NCI-H2171 (cell line): ENCODE results near the gene GDF2.

Source experiments
- DNase-seq: peaks from one replicate; lab custom pipeline; 2025; lab: John Stamatoyannopoulos, UW

GDF2 gene

DNA sequence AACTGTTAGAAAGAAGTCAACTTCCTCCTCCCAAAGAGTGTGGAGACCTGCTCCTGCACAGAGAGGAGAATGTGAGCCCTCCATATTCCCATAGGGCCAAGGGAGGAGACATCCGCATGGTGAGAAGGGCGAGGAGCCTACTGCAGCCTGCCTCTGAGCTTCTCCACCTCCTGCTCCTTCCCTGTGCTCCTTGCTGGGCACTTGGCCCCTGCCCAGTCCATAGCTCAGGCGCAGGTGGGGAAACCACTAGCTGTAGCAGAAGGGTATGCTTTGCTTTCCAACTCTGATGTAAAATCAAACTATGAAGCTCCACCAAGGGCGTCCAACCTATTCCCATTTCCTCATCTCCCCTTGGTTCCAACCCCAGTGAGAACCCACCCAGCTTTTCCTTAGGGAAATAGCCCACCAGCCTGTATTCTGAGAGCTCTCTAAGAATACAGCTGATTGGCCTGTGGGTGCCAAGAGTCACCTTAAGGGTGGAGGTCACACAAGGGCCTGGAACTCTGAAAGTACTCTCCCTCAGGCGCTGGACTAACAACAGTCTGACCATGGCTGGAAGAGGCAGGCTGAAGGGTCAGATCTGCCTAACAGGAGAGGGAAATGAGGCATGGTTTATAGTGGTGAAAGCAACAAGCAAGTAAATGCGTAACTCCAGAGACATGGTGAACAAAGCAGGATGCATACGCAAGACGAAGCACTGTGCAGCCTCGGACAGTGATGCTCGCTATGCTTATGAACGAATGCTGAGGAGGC, 47.9 kb downstream of the GDF2 start:
- no peak for DNase-seq

DNA sequence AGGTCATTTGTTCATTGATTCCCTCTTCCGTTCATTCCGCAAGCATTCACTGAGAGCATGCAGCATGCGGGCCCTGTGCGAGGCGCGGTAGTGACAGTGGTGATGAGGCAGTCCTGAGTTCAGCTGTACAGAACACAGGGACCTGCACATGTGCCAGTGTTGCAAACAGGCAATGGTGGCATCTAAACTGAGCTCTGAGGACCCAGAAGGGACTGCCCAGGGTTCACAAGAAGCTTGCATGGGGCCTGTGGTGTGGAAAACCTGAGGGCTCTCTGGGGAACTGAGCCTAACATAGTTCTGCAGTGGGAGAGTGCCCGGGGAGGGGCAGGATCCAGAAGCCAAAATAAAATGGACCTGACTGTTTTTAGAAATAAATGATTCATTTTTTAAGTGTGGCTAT, 48.6 kb downstream of the GDF2 start:
- no peak for DNase-seq

DNA sequence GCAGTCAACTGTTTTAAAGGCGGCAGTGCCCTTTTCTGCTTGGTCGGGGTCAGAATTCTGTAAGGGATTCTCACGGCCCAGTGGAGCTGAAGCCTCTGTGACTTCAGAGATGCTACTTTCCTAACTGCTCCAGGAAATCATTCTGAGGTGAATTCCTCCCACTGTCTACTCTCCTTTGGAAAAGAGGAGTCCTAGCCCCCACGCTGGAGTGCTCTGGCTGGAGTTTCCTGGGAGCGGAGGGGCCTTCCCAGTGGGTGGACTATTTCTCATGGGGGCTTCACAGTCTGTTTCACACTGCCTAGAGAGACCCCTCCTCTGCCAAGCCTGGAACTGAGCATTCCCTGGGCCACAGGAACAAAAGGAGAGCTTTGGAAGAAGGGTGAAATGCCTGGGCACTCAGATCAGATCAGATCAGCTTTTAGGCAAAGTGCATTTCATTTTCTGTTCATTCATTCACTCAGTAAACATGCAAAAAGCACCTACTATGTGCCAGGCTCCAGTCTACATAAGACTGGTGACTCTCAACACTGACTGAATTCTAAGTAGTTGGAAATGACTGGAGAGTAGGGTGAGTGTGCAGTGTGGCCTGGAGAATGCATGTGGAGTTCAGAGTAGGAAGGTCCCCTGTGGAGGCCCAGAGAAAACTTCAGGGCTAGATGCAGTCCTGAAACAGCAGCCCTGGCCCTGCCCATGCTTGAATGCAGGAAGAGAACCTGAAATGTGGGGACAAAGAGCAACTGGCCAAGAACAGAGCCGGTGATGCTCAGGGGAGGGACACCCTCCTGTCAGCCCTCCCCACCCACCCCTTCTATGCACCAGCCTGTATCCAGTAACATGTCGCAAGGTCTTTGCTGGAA, 49.6 kb downstream of the GDF2 start:
- no peak for DNase-seq

DNA sequence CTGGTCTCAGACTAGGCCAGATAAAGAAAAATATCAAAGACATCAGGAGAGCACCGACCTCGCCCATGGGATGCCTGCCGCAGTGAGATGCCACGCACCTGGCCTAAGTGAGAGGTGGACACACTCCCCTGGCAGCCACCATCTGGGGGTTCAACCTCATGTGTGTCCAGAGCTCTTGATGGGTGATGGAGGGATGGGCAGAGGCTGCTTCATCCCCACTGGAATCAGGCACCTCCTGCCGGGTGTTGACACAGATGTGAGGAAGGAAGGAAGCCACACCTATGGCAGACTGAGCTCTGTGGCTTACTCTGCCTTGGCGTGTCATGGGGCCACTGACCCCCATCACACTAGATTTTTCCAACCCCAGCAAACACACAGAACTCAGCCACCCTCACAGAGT, 50.5 kb downstream of the GDF2 start:
- DNase-seq: no peak

DNA sequence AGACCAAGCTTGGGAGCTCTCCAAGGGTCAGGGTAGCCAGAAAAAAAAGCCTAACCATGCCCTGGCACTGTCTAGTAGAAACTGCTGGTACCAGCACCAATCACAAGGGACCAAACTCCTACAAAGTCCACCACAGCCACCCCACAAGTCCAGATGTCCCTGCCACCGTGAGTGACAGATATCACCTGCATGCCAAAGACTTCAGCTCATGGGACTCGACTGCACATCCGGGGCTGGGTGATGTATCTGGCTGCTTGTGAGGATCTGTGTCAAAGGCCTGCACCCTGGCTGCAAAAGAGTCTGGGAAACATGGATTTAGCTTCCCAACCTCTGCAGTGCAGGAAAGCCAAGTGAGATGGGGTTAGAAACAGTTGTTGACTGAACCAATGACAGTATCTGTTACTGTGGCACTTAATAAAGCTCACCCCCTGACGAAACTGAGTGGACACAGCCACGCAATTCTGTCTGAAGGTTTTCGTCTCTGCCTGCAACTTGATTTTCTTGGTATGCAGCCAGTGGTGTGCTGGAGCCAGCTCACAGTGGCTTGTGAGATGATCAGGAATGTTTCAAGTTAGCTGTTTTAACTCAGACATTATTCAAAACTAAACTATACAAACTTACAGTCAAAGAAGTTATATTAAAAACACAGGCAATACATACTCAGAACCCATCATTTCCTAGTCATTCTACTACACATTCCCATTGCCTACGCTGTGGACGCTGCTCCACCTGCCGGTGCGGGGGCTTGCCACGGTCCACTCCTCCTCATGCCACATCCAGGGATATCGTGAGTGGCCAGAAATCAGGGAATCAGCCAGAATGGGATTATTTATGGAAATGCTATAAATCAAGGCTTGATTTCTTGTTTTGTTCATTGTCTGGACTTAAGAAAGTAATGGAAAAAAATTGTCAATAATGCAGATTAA, 52.6 kb downstream of the GDF2 start:
- DNase-seq: no peak

DNA sequence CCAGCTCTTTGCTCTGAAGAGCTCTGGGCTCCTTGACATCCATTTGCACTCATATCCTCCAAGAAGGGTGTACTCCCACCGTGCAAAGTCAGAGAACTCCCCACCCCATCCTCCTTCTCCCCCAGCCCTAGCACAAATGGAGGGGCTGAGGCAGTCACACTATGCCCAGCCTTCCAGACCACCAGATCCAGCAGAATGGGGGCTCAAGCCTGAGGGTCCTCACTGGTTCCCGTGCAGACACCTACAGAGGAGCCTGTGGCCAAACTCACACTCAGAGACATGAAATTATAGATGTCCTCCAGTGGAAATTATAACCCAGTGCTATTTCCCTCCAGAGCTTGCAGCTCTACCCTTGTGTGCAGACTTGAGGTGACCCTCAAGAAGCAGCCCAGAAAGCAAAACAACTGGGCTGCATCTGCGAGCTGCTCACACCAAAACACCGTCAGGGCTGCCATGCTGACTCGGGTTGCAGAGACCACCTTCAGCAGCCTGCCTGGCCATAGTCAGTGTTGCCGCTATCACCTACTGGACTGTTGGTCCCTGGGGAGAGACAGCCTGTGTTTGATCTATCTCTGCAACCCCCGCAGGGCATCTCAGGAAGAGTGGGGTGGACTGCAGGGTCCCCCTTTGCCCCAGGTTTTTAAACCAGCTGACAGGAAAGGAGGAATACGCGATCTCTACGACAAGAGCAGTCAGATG, 54.4 kb downstream of the GDF2 start:
- DNase-seq: no peak
